Measurements from ENCODE around the gene PCDH12. TPM values are rescaled to one million over a fixed set of nuclear protein-coding genes. Genes with fewer than 3 reads are reported as not detected.
A peak's percentile ranks its signal among the peaks of the same experiment; 100 is the strongest.

Gene PCDH12
- total RNA-seq, 1 donor from 2014 or later: not detected

DNA sequence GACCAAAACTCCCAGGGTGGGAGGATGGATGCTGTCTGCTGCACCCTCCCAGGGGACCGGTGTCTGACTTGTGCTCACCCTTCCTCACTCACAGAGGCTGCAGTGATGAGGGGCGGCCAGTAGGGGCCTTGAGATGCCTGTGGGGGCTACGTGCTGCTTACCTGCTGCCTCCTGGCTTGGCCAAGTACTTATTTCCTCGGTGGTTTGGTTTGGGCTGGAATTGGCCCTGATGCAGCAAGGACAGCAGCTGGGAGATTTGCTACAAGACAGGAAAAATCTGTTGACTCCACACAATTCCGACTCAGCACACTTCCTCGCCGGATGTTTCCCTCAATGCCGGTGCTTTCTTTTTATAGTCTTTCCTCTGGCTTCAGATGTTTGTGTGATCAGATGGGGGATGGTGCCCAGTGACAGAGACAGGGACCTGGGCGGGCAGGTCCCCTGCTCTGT, 6.6 kb downstream of the PCDH12 start:
- Mint-ChIP-seq H3K9me3 (no peaks in the 10 kb centered on the region), H3K4me3 (no peak overlapping the region), H3K36me3 (no peaks in the 10 kb centered on the region), H3K27ac (no peak overlapping the region), H3K4me1 (ENCODE audit: unreplicated experiment) (peaks cover 6% of the 10 kb centered on the region), H3K27me3 (peaks cover 5% of the 10 kb centered on the region)
- TF ChIP-seq, protein P1, sequence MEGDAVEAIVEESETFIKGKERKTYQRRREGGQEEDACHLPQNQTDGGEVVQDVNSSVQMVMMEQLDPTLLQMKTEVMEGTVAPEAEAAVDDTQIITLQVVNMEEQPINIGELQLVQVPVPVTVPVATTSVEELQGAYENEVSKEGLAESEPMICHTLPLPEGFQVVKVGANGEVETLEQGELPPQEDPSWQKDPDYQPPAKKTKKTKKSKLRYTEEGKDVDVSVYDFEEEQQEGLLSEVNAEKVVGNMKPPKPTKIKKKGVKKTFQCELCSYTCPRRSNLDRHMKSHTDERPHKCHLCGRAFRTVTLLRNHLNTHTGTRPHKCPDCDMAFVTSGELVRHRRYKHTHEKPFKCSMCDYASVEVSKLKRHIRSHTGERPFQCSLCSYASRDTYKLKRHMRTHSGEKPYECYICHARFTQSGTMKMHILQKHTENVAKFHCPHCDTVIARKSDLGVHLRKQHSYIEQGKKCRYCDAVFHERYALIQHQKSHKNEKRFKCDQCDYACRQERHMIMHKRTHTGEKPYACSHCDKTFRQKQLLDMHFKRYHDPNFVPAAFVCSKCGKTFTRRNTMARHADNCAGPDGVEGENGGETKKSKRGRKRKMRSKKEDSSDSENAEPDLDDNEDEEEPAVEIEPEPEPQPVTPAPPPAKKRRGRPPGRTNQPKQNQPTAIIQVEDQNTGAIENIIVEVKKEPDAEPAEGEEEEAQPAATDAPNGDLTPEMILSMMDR (conservative IDR thresholded peaks at IDR 0.05): peak; percentile 69
- no peak for DNase-seq (ENCODE audit: extremely low spot score, unreplicated experiment)

DNA sequence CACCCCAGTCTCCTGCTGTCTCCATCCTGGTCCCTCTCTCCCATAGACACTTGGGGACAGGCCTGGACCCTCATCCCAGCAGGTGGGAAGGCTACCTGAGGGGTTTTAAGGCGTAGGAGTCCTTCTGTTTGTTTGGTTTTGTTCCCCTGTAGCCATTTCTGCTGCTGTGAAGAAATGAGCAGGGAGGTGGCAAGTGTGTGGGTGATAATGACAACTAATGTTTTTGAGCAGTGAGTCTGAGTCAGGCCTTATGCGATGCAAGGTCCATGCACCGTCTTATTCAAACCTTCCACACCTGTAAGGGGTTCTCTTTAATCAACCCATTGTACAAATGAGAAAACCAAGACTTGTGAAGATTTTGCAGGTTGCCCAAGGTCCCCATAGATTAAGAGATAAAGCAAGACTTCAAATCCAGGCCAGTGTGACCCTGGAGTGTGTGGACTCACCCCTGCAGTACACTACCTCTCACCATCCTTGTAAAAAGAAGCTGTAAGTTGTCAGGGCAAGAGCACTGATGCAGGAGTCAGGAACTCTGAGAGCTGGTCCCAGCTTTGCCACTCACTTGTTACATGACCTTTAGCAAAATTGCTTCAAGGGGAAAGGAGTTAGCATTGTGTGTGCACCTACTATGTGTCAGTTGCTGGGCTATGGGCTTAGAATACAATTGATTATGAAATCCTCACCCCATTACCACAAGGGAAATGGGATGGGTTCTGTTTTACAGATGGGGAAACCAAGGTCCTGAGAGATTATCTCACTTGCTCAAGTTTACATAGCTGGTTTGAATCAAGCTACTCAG, 7.6 kb downstream of the PCDH12 start:
- no peak overlapping the region for H3K4me3 Mint-ChIP-seq
- peaks cover 8% of the 10 kb centered on the region for H3K4me1 Mint-ChIP-seq (ENCODE audit: unreplicated experiment)

DNA sequence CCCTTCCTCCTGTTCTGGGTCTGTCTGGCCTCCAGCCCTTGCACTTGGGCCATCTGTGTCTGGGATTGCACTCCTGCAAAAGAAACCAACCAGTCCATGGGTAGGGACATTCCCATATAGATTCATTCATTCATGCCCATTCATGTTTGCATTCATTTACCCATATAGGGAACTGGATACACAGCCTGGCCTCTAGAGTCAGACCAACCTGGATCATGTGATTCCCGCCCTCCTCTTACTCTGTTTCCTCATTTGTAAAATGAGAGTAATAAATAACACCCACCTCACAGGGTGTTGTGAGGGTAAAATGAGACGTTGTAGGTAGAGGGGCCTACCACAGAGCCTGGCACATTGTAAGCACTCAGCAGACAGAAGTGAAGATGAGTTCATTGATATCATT, 8.5 kb downstream of the PCDH12 start:
- TF ChIP-seq, protein P1 (conservative IDR thresholded peaks at IDR 0.05): no peak
- DNase-seq (ENCODE audit: extremely low spot score, unreplicated experiment): no peak
- Mint-ChIP-seq H3K4me1 (ENCODE audit: unreplicated experiment) (peaks cover 10% of the 10 kb centered on the region), H3K4me3 (no peak overlapping the region), H3K27ac (no peak overlapping the region), H3K9me3 (no peaks in the 10 kb centered on the region), H3K27me3 (peaks cover 5% of the 10 kb centered on the region), H3K36me3 (no peaks in the 10 kb centered on the region)

More for the DNA sequence above, 7.6 kb downstream of the PCDH12 start:
- TF ChIP-seq, protein P1 (conservative IDR thresholded peaks at IDR 0.05): no peak
- Mint-ChIP-seq H3K36me3 (no peaks in the 10 kb centered on the region), H3K27me3 (peaks cover 5% of the 10 kb centered on the region), H3K9me3 (no peaks in the 10 kb centered on the region), H3K27ac (no peak overlapping the region)
- no peak for DNase-seq (ENCODE audit: extremely low spot score, unreplicated experiment)

DNA sequence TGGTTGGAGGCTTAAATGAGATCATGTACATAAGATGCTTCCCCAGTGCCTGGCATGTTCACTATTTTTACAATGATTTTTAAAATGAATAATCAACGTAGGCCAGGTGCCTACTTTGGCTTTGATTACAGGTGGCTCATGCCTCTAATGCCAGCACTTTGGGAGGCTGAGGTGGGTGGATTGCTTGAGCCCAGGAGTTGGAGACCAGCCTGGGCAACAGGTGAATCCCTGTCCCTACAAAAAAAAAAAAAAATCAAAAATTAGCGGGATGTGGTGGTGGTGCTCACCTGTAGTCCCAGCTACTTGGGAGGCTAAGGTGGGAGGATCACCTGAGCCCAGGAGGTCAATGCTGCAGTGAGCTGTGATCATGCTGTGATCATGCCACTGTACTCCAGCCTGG, 9.2 kb downstream of the PCDH12 start:
- no peak for DNase-seq (ENCODE audit: extremely low spot score, unreplicated experiment)
- no peaks in the 10 kb centered on the region for H3K9me3 Mint-ChIP-seq
- peaks cover 5% of the 10 kb centered on the region for H3K27me3 Mint-ChIP-seq
- H3K4me3 Mint-ChIP-seq: no peak overlapping the region
- TF ChIP-seq, protein P1 (conservative IDR thresholded peaks at IDR 0.05): no peak
- peaks cover 10% of the 10 kb centered on the region for H3K4me1 Mint-ChIP-seq (ENCODE audit: unreplicated experiment)
- no peaks in the 10 kb centered on the region for H3K36me3 Mint-ChIP-seq
- no peak overlapping the region for H3K27ac Mint-ChIP-seq

DNA sequence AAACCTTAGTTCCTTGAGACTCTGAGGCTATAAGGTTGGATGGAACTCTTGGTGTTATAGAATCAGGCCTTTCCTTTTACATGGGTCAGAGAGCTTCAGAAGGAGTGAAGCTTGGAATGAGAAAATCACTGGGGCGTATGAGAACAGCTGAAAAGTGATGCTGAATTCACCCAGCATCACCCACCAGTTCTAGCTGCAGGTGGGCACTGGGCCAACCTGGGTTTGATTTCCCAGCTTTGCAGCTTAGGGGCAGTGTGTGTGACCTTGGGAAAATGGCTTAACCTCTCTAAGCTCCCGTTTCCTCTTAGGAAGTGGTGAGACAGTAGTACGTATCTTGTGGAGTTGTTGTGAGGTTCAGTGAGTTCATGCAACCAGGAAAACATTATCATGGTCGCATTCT, 10.7 kb downstream of the PCDH12 start:
- DNase-seq (ENCODE audit: extremely low spot score, unreplicated experiment): no peak
- H3K4me3 Mint-ChIP-seq: no peak overlapping the region
- TF ChIP-seq, protein P1 (conservative IDR thresholded peaks at IDR 0.05): no peak
- H3K27me3 Mint-ChIP-seq: peaks cover 5% of the 10 kb centered on the region
- H3K27ac Mint-ChIP-seq: no peak overlapping the region
- no peaks in the 10 kb centered on the region for H3K36me3 Mint-ChIP-seq
- peaks cover 10% of the 10 kb centered on the region for H3K4me1 Mint-ChIP-seq (ENCODE audit: unreplicated experiment)
- H3K9me3 Mint-ChIP-seq: no peaks in the 10 kb centered on the region

All from type B pancreatic cell (in vitro differentiated cells).